K562 (cell line): ENCODE data around the gene EMC6. TPM values are rescaled to one million over a fixed set of nuclear protein-coding genes. Genes with fewer than 3 reads are reported as not detected.

Source experiments
- CBX8 ChIP-seq: fragments of 200-600 bp; sonication (generic); IDR thresholded peaks from 2 replicates; pipeline ENCODE4 v1.6.1; 2012; ENCODE audit warnings: borderline replicate concordance, mixed run types, low read depth, mild to moderate bottlenecking, moderate library complexity, mixed read lengths, low read length, control low read depth, inconsistent platforms; ENCODE audit not compliant: poor library complexity, severe bottlenecking; ENCODE audit errors: extremely low read depth
- CEBPB ChIP-seq: fragments of 450-650 bp; IDR thresholded peaks from 2 replicates; pipeline ENCODE4 v1.6.1; 2016; ENCODE audit warnings: missing genetic modification characterization, missing compliant biosample characterization
- COPS2 ChIP-seq: fragments of 450-650 bp; conservative IDR thresholded peaks from 2 replicates; pipeline ENCODE4 v1.6.1; 2016; ENCODE audit warnings: mild to moderate bottlenecking, moderate library complexity
- EP300 ChIP-seq: IDR thresholded peaks from 2 replicates; pipeline ENCODE4 v1.6.1; 2012; ENCODE audit warnings: low read length, improper control_type of control experiment
- HMBOX1 ChIP-seq: sonication (generic); IDR thresholded peaks from 2 replicates; pipeline ENCODE4 v1.6.1; 2016
- KLF10 ChIP-seq: fragments of 250-450 bp; sonication (Bioruptor Pico); IDR thresholded peaks from 2 replicates; pipeline ENCODE4 v1.6.1; 2021; ENCODE audit warnings: matching md5 sums
- MCM2 ChIP-seq: fragments of 450-650 bp; IDR thresholded peaks from 2 replicates; pipeline ENCODE4 v1.6.1; 2017; ENCODE audit warnings: low read depth, mild to moderate bottlenecking
- NFIX ChIP-seq: fragments of 250-450 bp; sonication (Bioruptor Pico); IDR thresholded peaks from 2 replicates; pipeline ENCODE4 v1.4.0; 2020; ENCODE audit warnings: low read depth, mild to moderate bottlenecking, moderate library complexity
- PRPF4 ChIP-seq: fragments of 200-400 bp; formaldehyde crosslinking; IDR thresholded peaks from one replicate; pipeline ENCODE4 v1.6.1; 2017; ENCODE audit warnings: low read length, low read depth, mild to moderate bottlenecking; ENCODE audit not compliant: insufficient read depth, poor library complexity, severe bottlenecking
- RBM34 ChIP-seq: fragments of 200-400 bp; formaldehyde crosslinking; IDR thresholded peaks from 2 replicates; pipeline ENCODE4 v1.6.1; 2018; ENCODE audit warnings: low read length, borderline replicate concordance; ENCODE audit not compliant: insufficient read depth
- SIX5 ChIP-seq, 2 experiments: IDR thresholded peaks; 2 replicates each; pipeline ENCODE4 v1.6.1; 2011; ENCODE audit warnings: low read length in 2 of 2, borderline replicate concordance in 1 of 2, low read depth in 1 of 2, mild to moderate bottlenecking in 1 of 2, moderate library complexity in 1 of 2; ENCODE audit not compliant: insufficient read depth in 1 of 2
- SREBF2 ChIP-seq: sonication (generic); formaldehyde crosslinking; IDR thresholded peaks from 2 replicates; pipeline ENCODE4 v1.4.0; 2020; ENCODE audit warnings: mild to moderate bottlenecking, missing genetic modification reagents
- TAF1 ChIP-seq: IDR thresholded peaks from 2 replicates; pipeline ENCODE4 v1.6.1; 2011; ENCODE audit warnings: mild to moderate bottlenecking, low read length, moderate library complexity; ENCODE audit not compliant: insufficient read depth, control insufficient read depth, severe bottlenecking; ENCODE audit errors: extremely low read depth
- TFE3 ChIP-seq: fragments of 450-650 bp; formaldehyde crosslinking; IDR thresholded peaks from 2 replicates; pipeline ENCODE4 v1.4.0; 2020; ENCODE audit warnings: mild to moderate bottlenecking, mixed read lengths
- THAP7 ChIP-seq: fragments of 250-450 bp; sonication (Bioruptor Pico); IDR thresholded peaks from 2 replicates; pipeline ENCODE4 v1.5.0; 2021
- THRA ChIP-seq: fragments of 450-650 bp; IDR thresholded peaks from 2 replicates; pipeline ENCODE4 v1.6.1; 2017; ENCODE audit warnings: mild to moderate bottlenecking, moderate library complexity
- TSC22D4 ChIP-seq: fragments of 450-650 bp; IDR thresholded peaks from 2 replicates; pipeline ENCODE4 v1.6.1; 2016; ENCODE audit warnings: missing genetic modification characterization, missing biosample characterization, control low read depth
- U2AF1 ChIP-seq: fragments of 200-400 bp; formaldehyde crosslinking; optimal IDR thresholded peaks from 2 replicates; pipeline ENCODE3; 2017; ENCODE audit warnings: mild to moderate bottlenecking, low read depth, low read length, moderate library complexity
- ZNF197 ChIP-seq: fragments of 200-800 bp; sonication (Bioruptor generic); IDR thresholded peaks from 2 replicates; pipeline ENCODE4 v1.6.1; 2016; ENCODE audit warnings: low read depth, missing genetic modification characterization, missing compliant biosample characterization
- ZNF583 ChIP-seq: fragments of 250-450 bp; sonication (Bioruptor Pico); IDR thresholded peaks from 2 replicates; pipeline ENCODE4 v1.4.0; 2020
- ZNF696 ChIP-seq: fragments of 250-450 bp; sonication (Bioruptor Pico); conservative IDR thresholded peaks from 2 replicates; pipeline ENCODE4 v1.4.0; 2020; ENCODE audit warnings: mild to moderate bottlenecking, moderate library complexity
- polyA plus RNA-seq, 8 experiments: library from polyadenylated mRNA; depleted of rRNA in 4 of 8; stranded (reverse) in 5 of 8; unstranded in 3 of 8; fragments of >200 nt; fragmentation: Nextera tagmentation in 2 of 8; fragmentation: Illumina TruSeq in 1 of 8; extraction: Ambion mirVana in 2 of 8; extraction: Trizol in 1 of 8; gene quantifications; 2 replicates each; pipeline versions ENCODE4 v1.2.1 to v1.2.3, GENCODE V29; 2011 to 2014; ENCODE audit warnings: inconsistent platforms in 1 of 8, missing spikeins in 1 of 8
- total RNA-seq, 7 experiments: library from RNA; depleted of rRNA in 6 of 7; stranded (reverse); fragments of >200 nt in 6 of 7; fragmentation: Illumina TruSeq in 2 of 7; extraction: Trizol in 2 of 7; gene quantifications; 2 replicates each; pipeline versions ENCODE4 v1.2.1 to v1.2.3, GENCODE V29; 2011 to 2021; ENCODE audit warnings: low replicate concordance in 1 of 7

Gene EMC6
- total and polyA plus RNA-seq, 9 of the 15 experiments (the other 6 are each of a cell fraction or from before 2014, with no cell fraction given), result 2.9 to 136 (median 24.9) TPM

- TF ChIP-seq ZNF583 (CRISPR knock-in tag), result no peak
- peak; percentile 60 for TF ChIP-seq EP300
- TF ChIP-seq NFIX (CRISPR knock-in tag), result no peak
- 0 out of 2 replicates have a peak, but pooled peaks have one; percentile 7 for TF ChIP-seq CEBPB (tag)
- TF ChIP-seq RBM34, result no peak
- no peak for TF ChIP-seq PRPF4
- no peak for TF ChIP-seq THRA
- no peak for TF ChIP-seq ZNF197 (CRISPR knock-in tag)
- TF ChIP-seq TSC22D4 (tag), result no peak
- TF ChIP-seq MCM2, result no peak
- TF ChIP-seq U2AF1, result no peak
- 0 out of 2 replicates have a peak, but pooled peaks have one; percentile 37 for TF ChIP-seq HMBOX1
- no peak for TF ChIP-seq KLF10 (CRISPR knock-in tag)
- peak; percentile 27 for TF ChIP-seq TAF1
- no peak for TF ChIP-seq SREBF2
- no peak for TF ChIP-seq COPS2
- TF ChIP-seq ZNF696 (CRISPR knock-in tag), result no peak
- no peak for TF ChIP-seq CBX8
- no peak for TF ChIP-seq SIX5 (IDR thresholded peaks at IDR 0.05; ENCODE audit: borderline replicate concordance in 1 of 2, insufficient read depth in 1 of 2, low read depth in 1 of 2, low read length in 2 of 2)
- TF ChIP-seq TFE3, result no peak
- TF ChIP-seq THAP7, result no peak
These were observed 28.5 kb upstream of the EMC6 start (continued) for GRCh38 chr17:3639981-3640596.
